Measurements from ENCODE around the gene FOXL2. TPM values are rescaled to one million over a fixed set of nuclear protein-coding genes. Genes with fewer than 3 reads are reported as not detected.

FOXL2 gene
- total RNA-seq, 1 experiment from 2014 or later, result 0.22 TPM

DNA sequence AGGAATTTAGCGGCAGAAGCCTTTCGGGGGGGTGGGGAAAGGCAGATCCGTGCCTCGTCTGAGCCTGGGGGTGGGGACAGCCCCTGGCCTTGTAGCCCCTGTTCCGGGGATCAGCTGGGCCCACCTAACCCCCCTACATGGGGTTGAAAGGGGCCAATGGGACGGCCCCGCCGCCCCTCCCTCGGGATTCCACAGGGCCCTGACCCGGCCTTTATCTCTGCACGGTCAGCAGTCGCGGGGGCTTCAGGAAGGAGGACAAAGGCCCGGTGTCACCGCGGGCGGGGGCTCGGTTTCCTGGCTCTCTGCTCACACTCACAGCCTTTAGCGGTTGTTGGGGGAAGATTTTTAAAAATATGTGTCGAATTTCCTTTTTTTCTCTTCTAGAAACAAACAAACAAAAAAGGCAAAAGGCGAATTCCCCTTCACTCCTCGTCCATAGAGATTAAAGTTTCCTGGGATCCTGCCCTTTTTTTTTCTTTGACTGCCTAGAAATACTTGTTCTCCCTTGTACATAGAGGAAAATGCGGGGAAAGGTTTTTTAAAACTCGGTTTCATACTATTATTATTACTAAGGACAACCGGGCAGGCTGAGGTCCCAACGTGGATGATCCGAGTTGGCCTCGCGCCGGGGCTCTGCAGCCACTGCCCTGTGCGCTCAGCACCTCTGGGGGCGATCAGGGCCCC, 7.9 kb downstream of the FOXL2 start:
- no peaks in the 10 kb centered on the region for H3K79me2 ChIP-seq (ENCODE audit: insufficient read depth, low read length)
- H4K5ac ChIP-seq (ENCODE audit: insufficient read length, low read depth, low read length), result no peak overlapping the region
- H2BK20ac ChIP-seq (ENCODE audit: low read depth, low read length, poor library complexity, severe bottlenecking), result no peak overlapping the region
- Mint-ChIP-seq H3K27ac (no peak overlapping the region), H3K9me3 (peaks cover 4 to 6% of the 10 kb centered on the region in 2 experiments; a peak in 4 of 5 replicates), H3K4me3 (peak overlapping the region; percentile 37 to 81), H3K36me3 (ENCODE audit: insufficient read depth in 1 of 3, low read depth in 3 of 3) (no peaks in the 10 kb centered on the region), H3K27me3 (ENCODE audit: low read depth) (peaks cover 98% of the 10 kb centered on the region), H3K4me1 (peaks cover 28 to 43% of the 10 kb centered on the region in 2 experiments)
- no peaks in the 10 kb centered on the region for H3K9me3 ChIP-seq (ENCODE audit: control insufficient read depth, low read depth, low read length)
- no peak overlapping the region for H3K27ac ChIP-seq (ENCODE audit: insufficient read length, low read depth, low read length)
- no peak overlapping the region for H3K14ac ChIP-seq (ENCODE audit: insufficient read depth, low read length)
- no peak overlapping the region for H2AK5ac ChIP-seq (ENCODE audit: insufficient read length, low read length)
- no peak overlapping the region for H3K9ac ChIP-seq (ENCODE audit: extremely low read depth, insufficient read length, low read length)
- no peak overlapping the region for H2BK15ac ChIP-seq (ENCODE audit: low read depth, low read length)
- no peaks in the 10 kb centered on the region for H4K20me1 ChIP-seq (ENCODE audit: control insufficient read depth, insufficient read depth, insufficient read length)
- peaks cover 2% of the 10 kb centered on the region; the same call in 1 of the 2 replicates for H3K4me1 ChIP-seq (ENCODE audit: insufficient read depth, low read length)
- H3K56ac ChIP-seq (ENCODE audit: insufficient read length, low read depth, low read length), result no peak overlapping the region
- H3K23ac ChIP-seq (ENCODE audit: insufficient read length, low read depth, low read length), result no peak overlapping the region
- no peak overlapping the region for H2AFZ ChIP-seq (ENCODE audit: low read length)
- WGBS (ENCODE audit: extremely low coverage, insufficient read length, low lambda C conversion rate), result no CpG with 5 or more reads among the region's 32 CpGs
- H3K27me3 ChIP-seq (ENCODE audit: insufficient read depth, low read length), result peaks cover 73% of the 10 kb centered on the region
- peaks cover 21% of the 10 kb centered on the region for H3K23me2 ChIP-seq (ENCODE audit: insufficient read length, low read depth, low read length, poor library complexity, severe bottlenecking)
- H3K4me2 ChIP-seq (ENCODE audit: insufficient read depth, insufficient read length, low read length), result peak overlapping the region; percentile 84
- H2BK5ac ChIP-seq (ENCODE audit: insufficient read length, low read length), result no peak overlapping the region
- no peak overlapping the region for H3K4ac ChIP-seq (ENCODE audit: low read depth, low read length)
- no peak overlapping the region for H3T11ph ChIP-seq (ENCODE audit: low read length)
- no peak overlapping the region for H2BK120ac ChIP-seq (ENCODE audit: low read depth, low read length, poor library complexity, severe bottlenecking)
- TF ChIP-seq, protein P1, sequence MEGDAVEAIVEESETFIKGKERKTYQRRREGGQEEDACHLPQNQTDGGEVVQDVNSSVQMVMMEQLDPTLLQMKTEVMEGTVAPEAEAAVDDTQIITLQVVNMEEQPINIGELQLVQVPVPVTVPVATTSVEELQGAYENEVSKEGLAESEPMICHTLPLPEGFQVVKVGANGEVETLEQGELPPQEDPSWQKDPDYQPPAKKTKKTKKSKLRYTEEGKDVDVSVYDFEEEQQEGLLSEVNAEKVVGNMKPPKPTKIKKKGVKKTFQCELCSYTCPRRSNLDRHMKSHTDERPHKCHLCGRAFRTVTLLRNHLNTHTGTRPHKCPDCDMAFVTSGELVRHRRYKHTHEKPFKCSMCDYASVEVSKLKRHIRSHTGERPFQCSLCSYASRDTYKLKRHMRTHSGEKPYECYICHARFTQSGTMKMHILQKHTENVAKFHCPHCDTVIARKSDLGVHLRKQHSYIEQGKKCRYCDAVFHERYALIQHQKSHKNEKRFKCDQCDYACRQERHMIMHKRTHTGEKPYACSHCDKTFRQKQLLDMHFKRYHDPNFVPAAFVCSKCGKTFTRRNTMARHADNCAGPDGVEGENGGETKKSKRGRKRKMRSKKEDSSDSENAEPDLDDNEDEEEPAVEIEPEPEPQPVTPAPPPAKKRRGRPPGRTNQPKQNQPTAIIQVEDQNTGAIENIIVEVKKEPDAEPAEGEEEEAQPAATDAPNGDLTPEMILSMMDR (conservative IDR thresholded peaks at IDR 0.05), result no peak
- H3K79me1 ChIP-seq (ENCODE audit: insufficient read depth, low read depth, low read length, poor library complexity, severe bottlenecking), result no peaks in the 10 kb centered on the region
- H3K18ac ChIP-seq (ENCODE audit: insufficient read length, low read depth, low read length), result no peak overlapping the region
- no peak overlapping the region for H2BK12ac ChIP-seq (ENCODE audit: insufficient read length, low read depth, low read length)
- no peak for DNase-seq
- H4K91ac ChIP-seq (ENCODE audit: insufficient read length, low read depth, low read length), result no peak overlapping the region
- no peak overlapping the region for H4K8ac ChIP-seq (replicated peaks; ENCODE audit: insufficient read length, low read depth, low read length)

Measured in H9 (cell line).